Mesenchymal stem cell (in vitro differentiated cells and primary cell): ENCODE measurements around the gene TNFSF15.

Experiments used
- DNase-seq: peaks from one replicate; pipeline ENCODE4 v3.0.0-alpha.2; 2013
- H2AFZ ChIP-seq: one replicate; pipeline ENCODE4 v1.6.1; 2013; ENCODE audit warnings: low read depth, mild to moderate bottlenecking, control low read depth, inconsistent platforms, low read length, moderate library complexity
- H2AK5ac ChIP-seq: 2 replicates; pipeline ENCODE4 v1.6.1; 2013; ENCODE audit warnings: low read length, moderate library complexity, mild to moderate bottlenecking, inconsistent platforms; ENCODE audit not compliant: severe bottlenecking
- H2BK120ac ChIP-seq: one replicate; pipeline ENCODE4 v1.6.1; 2013; ENCODE audit warnings: low read depth, mild to moderate bottlenecking, inconsistent platforms, low read length, moderate library complexity
- H2BK12ac ChIP-seq, 2 experiments: one replicate each; pipeline ENCODE4 v1.6.1; 2013; ENCODE audit warnings: inconsistent platforms in 2 of 2, low read length in 2 of 2, mild to moderate bottlenecking in 2 of 2, moderate library complexity in 2 of 2, control low read depth in 1 of 2
- H2BK15ac ChIP-seq: one replicate; pipeline ENCODE4 v1.6.1; 2013; ENCODE audit warnings: mild to moderate bottlenecking, low read depth, inconsistent platforms; ENCODE audit not compliant: poor library complexity, severe bottlenecking
- H2BK5ac ChIP-seq: 2 replicates; pipeline ENCODE4 v1.6.1; 2013; ENCODE audit warnings: low read depth, mild to moderate bottlenecking, low read length, control low read depth, inconsistent platforms; ENCODE audit not compliant: poor library complexity, severe bottlenecking
- H3K14ac ChIP-seq, 2 experiments: one replicate each; pipeline ENCODE4 v1.6.1; 2013; ENCODE audit warnings: inconsistent platforms in 2 of 2, low read length in 2 of 2, control low read depth in 1 of 2, mild to moderate bottlenecking in 1 of 2, moderate library complexity in 1 of 2
- H3K18ac ChIP-seq, 2 experiments: one replicate each; pipeline ENCODE4 v1.6.1; 2013; ENCODE audit warnings: inconsistent platforms in 2 of 2, low read length in 2 of 2, control low read depth in 1 of 2, low read depth in 1 of 2, mild to moderate bottlenecking in 1 of 2
- H3K23ac ChIP-seq, 2 experiments: one replicate each; pipeline ENCODE4 v1.6.1; 2013; ENCODE audit warnings: inconsistent platforms in 2 of 2, low read length in 2 of 2, mild to moderate bottlenecking in 2 of 2, moderate library complexity in 2 of 2, control low read depth in 1 of 2
- H3K27ac ChIP-seq: 2 replicates; pipeline ENCODE4 v1.5.1; 2013; ENCODE audit warnings: mild to moderate bottlenecking, moderate library complexity, low read length, control low read depth, inconsistent platforms; ENCODE audit not compliant: poor library complexity, severe bottlenecking
- H3K27me3 ChIP-seq, 2 experiments: 2 replicates each; pipeline versions ENCODE4 v1.6.1 to v1.7.0; 2013; ENCODE audit warnings: low read length in 2 of 2, mild to moderate bottlenecking in 2 of 2, moderate library complexity in 2 of 2, control low read depth in 1 of 2, inconsistent platforms in 1 of 2; ENCODE audit not compliant: control insufficient read depth in 1 of 2, insufficient read depth in 1 of 2
- H3K36me3 ChIP-seq, 2 experiments: 2 replicates each; pipeline versions ENCODE4 v1.6.1 to v1.7.0; 2013; ENCODE audit warnings: low read length in 2 of 2, control low read depth in 1 of 2, inconsistent platforms in 1 of 2, low read depth in 1 of 2, mild to moderate bottlenecking in 1 of 2; ENCODE audit not compliant: insufficient read depth in 2 of 2, control insufficient read depth in 1 of 2
- H3K4ac ChIP-seq, 2 experiments: one replicate each; pipeline ENCODE4 v1.6.1; 2013; ENCODE audit warnings: inconsistent platforms in 2 of 2, low read length in 2 of 2, mild to moderate bottlenecking in 2 of 2, moderate library complexity in 2 of 2, control low read depth in 1 of 2, low read depth in 1 of 2
- H3K4me1 ChIP-seq: 2 replicates; pipeline ENCODE4 v1.6.1; 2013; ENCODE audit warnings: low read depth, low read length, control low read depth; ENCODE audit not compliant: control insufficient read depth, insufficient read depth
- H3K4me2 ChIP-seq: 2 replicates; pipeline ENCODE4 v1.6.1; 2013; ENCODE audit warnings: low read length, mild to moderate bottlenecking, inconsistent platforms; ENCODE audit not compliant: poor library complexity, severe bottlenecking
- H3K4me3 ChIP-seq, 2 experiments: 2 replicates each; pipeline versions ENCODE4 v1.5.1 to v1.7.0; 2013; ENCODE audit warnings: low read length in 2 of 2, mild to moderate bottlenecking in 2 of 2, control low read depth in 1 of 2, low read depth in 1 of 2; ENCODE audit not compliant: insufficient read depth in 1 of 2
- H3K79me1 ChIP-seq: replicated peaks from 2 replicates; pipeline ENCODE4 v1.6.1; 2013; ENCODE audit warnings: mild to moderate bottlenecking, control low read depth, low read length, inconsistent platforms; ENCODE audit not compliant: poor library complexity, severe bottlenecking
- H3K9ac ChIP-seq: 2 replicates; pipeline ENCODE4 v1.7.0; 2013; ENCODE audit warnings: mild to moderate bottlenecking, low read length, moderate library complexity
- H3K9me3 ChIP-seq: 2 replicates; pipeline ENCODE4 v1.7.0; 2013; ENCODE audit warnings: mild to moderate bottlenecking, low read length; ENCODE audit not compliant: control insufficient read depth
- H4K8ac ChIP-seq: one replicate; pipeline ENCODE4 v1.6.1; 2013; ENCODE audit warnings: inconsistent platforms, mild to moderate bottlenecking, low read length, moderate library complexity
- H4K91ac ChIP-seq: one replicate; pipeline ENCODE4 v1.6.1; 2013; ENCODE audit warnings: mild to moderate bottlenecking, low read length, inconsistent platforms
- WGBS: methylation state at CpG from one replicate; pipeline ENCODE4 v1.1.7; 2013; ENCODE audit warnings: mixed read lengths; 5-methylcytosine and 5-hydroxymethylcytosine counted together

TNFSF15 gene

DNA sequence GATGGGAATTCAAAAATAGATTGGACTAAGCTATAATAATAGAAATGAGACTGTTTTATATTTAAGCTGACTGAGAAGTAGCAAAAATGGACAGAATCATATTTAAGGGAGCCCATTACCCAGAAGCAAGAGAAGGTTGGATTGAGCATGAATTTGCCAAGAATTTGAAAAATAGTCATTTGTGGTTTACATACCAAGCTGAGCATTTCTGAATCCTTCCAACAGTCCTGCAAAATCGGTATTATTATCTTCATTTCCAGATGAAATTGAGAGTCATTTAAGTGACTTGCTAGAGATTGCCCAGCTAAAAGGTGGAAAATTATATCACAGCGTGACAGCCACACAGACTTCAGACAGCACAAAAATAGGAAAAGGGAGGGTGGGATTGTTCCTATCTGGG, 48.4 kb downstream of the TNFSF15 start:
- Histone ChIP-seq H4K8ac (no peak overlapping the region), H3K4me1 (no peaks in the 10 kb centered on the region), H3K27ac (no peak overlapping the region), H3K9ac (no peak overlapping the region), H2BK15ac (no peak overlapping the region), H3K4me2 (no peak overlapping the region), H3K23ac (no peak overlapping the region), H2AK5ac (no peak overlapping the region), H3K4me3 (no peak overlapping the region), H3K9me3 (peaks cover 3% of the 10 kb centered on the region), H2BK12ac (no peak overlapping the region), H3K14ac (no peak overlapping the region), H3K27me3 (peaks cover 0 to 5% of the 10 kb centered on the region in 2 experiments), H2BK120ac (no peak overlapping the region), H3K79me1 (no peaks in the 10 kb centered on the region), H3K4ac (no peak overlapping the region), H2BK5ac (no peak overlapping the region), H2AFZ (no peak overlapping the region), H4K91ac (no peak overlapping the region), H3K36me3 (no peaks in the 10 kb centered on the region), H3K18ac (no peak overlapping the region)
- DNase-seq: no peak
- WGBS: 93% methylated on average over 2 of the region's 2 CpGs

- Histone ChIP-seq H2AK5ac (no peak overlapping the region), H2AFZ (no peak overlapping the region), H3K23ac (no peak overlapping the region), H3K27ac (no peak overlapping the region), H2BK12ac (no peak overlapping the region), H4K91ac (no peak overlapping the region), H3K9me3 (peaks cover 3% of the 10 kb centered on the region), H3K4me1 (no peaks in the 10 kb centered on the region), H3K9ac (no peak overlapping the region), H2BK15ac (no peak overlapping the region), H3K4me2 (no peak overlapping the region), H3K79me1 (no peaks in the 10 kb centered on the region), H3K36me3 (no peaks in the 10 kb centered on the region), H3K14ac (no peak overlapping the region), H3K4ac (no peak overlapping the region), H2BK120ac (no peak overlapping the region), H2BK5ac (no peak overlapping the region), H4K8ac (no peak overlapping the region), H3K27me3 (peaks cover 0 to 5% of the 10 kb centered on the region in 2 experiments), H3K4me3 (no peak overlapping the region), H3K18ac (no peak overlapping the region)
- no peak for DNase-seq
Observed at GRCh38 chr9:114756920-114757319, 48.9 kb downstream of the TNFSF15 start.

GRCh38 chr9:114754581-114754980, 51.3 kb downstream of the TNFSF15 start:
- Histone ChIP-seq H3K9me3 (peaks cover 3% of the 10 kb centered on the region), H3K27ac (no peak overlapping the region), H3K4me2 (no peak overlapping the region), H2BK120ac (no peak overlapping the region), H2BK5ac (no peak overlapping the region), H2AFZ (no peak overlapping the region), H2BK12ac (no peak overlapping the region), H3K27me3 (peaks cover 0 to 5% of the 10 kb centered on the region in 2 experiments), H4K8ac (no peak overlapping the region), H3K4me1 (no peaks in the 10 kb centered on the region), H3K4me3 (no peak overlapping the region), H3K4ac (no peak overlapping the region), H3K23ac (no peak overlapping the region), H3K18ac (no peak overlapping the region), H3K36me3 (no peaks in the 10 kb centered on the region), H2BK15ac (no peak overlapping the region), H3K79me1 (no peaks in the 10 kb centered on the region), H4K91ac (no peak overlapping the region), H3K9ac (no peak overlapping the region), H3K14ac (no peak overlapping the region), H2AK5ac (no peak overlapping the region)
- 84% methylated on average over 3 of the region's 3 CpGs for WGBS
- no peak for DNase-seq

- H2BK120ac ChIP-seq: no peak overlapping the region
- no peak overlapping the region for H3K4ac ChIP-seq
- peaks cover 2% of the 10 kb centered on the region for H3K4me1 ChIP-seq
- H2AK5ac ChIP-seq: no peak overlapping the region
- H2BK12ac ChIP-seq: no peak overlapping the region
- no peak overlapping the region for H4K91ac ChIP-seq
- no peak overlapping the region for H3K4me2 ChIP-seq
- no peak for DNase-seq
- H4K8ac ChIP-seq: no peak overlapping the region
- no peak overlapping the region for H3K27ac ChIP-seq
- no peaks in the 10 kb centered on the region for H3K36me3 ChIP-seq
- H2BK5ac ChIP-seq: no peak overlapping the region
- no peaks in the 10 kb centered on the region for H3K27me3 ChIP-seq
- no peak overlapping the region for H3K9ac ChIP-seq
- no peaks in the 10 kb centered on the region for H3K9me3 ChIP-seq
- no peak overlapping the region for H3K14ac ChIP-seq
- H3K79me1 ChIP-seq: no peaks in the 10 kb centered on the region
- no peak overlapping the region for H3K23ac ChIP-seq
- H3K4me3 ChIP-seq: no peak overlapping the region
- no peak overlapping the region for H2AFZ ChIP-seq
- no peak overlapping the region for H3K18ac ChIP-seq
- H2BK15ac ChIP-seq: no peak overlapping the region
- 35% methylated on average over 2 of the region's 2 CpGs for WGBS
Observed at GRCh38 chr9:114746591-114747346, 59.1 kb downstream of the TNFSF15 start.
